T1000 (cell line): Measurements from ENCODE around the gene INO80B.

Experiments used
- DNase-seq: peaks from one replicate; lab custom pipeline; 2025; ENCODE audit warnings: mixed read lengths; lab: John Stamatoyannopoulos, UW

The INO80B gene

DNA sequence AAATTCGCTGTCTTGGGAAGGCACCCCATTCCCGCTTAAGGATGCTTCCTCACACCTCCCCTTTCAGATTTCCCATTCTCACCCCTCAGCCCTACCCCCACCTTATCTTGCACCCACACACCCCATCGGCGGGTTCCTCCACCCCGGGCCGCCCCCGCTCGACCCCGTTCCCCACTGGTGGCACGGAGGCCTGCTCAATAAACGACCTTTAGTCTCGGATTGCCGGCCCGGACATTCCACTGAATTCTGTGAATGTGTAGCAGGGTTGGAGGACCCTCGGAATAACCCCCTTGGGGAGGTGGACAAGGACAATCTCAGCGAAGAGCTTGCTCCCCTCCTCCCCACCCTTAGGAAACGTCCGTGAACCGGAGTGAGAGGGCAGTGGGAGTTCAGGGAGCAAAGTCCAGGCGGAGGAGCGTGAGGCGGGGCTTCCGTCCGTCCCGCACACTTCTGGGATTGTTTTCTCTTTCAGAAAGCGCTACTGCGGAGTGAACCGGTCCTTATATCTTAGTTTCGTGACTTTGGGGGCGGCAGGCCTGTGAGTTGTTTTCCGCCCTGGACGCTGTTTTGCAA lies 47.3 kb downstream of the INO80B start:
- no peak for DNase-seq

DNA sequence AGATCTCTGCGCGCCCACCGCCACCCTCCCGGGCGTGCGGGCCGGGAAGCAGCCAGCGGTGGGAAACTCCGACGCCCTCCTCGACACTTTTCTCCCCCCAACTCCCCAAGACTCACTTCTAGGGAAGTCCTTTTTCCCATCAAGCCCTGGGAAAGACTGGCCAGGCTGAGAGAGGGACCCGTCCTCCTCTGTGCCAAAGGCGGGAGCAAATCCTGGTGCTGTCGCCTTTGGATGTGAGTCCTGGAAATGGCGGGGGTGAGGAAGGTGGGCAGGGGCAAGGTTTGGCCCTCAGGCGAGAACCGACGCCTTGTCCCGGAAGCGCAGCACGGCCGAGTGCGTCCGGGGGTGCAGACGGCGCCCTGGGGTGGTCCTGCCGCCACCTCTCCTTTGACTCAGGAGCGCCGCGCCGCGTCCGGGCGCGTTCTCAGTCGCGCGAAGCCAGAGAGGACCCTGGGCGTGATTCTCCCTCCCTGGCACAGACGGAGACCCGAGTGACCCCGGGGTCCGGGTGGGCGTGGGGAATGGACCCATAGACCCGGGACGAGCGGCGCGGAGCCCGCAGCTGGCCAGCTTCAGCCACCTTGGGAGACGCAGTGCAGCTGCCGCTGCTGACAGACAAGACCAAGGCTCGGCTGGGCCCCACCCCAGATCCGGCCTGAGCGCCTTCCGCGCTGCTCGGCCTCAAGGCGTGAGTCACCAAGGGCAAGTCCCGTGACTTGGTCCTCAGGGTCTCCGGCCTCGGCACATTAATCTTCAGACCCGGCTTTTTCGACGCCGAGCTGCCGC lies 48.0 kb downstream of the INO80B start:
- no peak for DNase-seq

DNA sequence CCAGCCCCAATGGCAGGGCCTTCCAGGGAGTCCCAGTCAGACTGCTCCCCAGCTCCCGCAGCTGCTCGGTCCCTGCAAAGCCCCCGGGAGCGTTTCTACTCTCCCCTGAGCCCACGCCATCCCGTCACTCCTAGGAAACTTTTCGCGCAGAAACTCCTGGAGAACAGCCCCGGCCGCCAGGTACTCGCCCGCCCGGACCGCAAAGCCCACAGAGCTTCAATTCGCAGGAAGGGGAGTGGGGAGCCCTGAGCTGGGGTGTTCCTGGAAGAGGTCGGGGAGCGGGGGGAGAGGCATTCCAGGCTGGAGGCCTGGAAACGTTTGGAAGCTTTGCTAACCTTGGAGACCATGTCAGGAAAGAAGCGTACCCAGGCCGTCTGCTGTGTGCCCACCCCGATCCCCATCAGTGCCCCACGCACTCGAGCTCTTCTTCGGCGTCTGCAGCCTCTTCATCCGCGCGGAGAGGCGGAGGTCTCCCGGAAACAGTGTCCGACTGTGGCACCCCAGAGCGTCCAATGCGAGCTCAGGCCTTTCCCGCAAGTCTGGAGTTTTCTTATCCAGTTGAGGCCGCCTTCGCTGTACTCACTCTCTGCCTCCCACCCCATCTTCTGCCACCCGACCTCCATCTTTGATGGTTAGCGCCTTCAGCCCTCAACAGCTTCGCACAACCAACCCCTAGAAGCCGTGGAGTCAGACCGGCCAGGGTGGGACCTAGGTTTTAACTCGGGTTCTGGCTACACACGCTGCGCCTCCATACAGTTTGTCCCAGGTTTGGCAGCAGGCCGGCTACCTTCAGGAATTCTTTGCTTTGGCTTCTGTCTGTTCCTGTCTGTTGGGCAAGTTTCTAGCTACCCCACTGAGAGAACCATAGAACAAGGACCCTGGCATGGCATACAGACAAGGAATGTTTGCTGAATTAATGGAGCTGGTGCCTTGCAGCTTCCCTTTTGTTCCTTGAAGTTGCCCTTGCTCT lies 48.9 kb downstream of the INO80B start:
- no peak for DNase-seq

DNA sequence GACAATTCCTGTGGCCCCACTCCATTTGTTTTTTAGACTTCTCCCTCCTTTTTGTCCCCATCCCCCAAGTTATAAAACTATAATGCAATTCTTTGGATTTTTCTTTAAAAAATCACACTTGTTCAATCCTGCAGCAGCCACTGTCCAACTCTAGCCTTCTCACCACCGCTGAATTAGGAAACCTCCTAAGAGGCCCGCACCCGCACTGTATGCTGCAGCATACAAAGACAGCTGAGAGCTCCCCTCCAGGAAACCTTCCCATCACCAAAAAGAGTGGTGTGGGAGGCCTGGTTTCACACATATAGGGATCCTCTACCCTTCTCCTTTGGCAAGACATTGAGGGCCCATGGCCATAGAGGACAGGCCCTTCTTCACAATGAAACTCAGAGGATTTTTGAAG lies 49.7 kb downstream of the INO80B start:
- no peak for DNase-seq

DNA sequence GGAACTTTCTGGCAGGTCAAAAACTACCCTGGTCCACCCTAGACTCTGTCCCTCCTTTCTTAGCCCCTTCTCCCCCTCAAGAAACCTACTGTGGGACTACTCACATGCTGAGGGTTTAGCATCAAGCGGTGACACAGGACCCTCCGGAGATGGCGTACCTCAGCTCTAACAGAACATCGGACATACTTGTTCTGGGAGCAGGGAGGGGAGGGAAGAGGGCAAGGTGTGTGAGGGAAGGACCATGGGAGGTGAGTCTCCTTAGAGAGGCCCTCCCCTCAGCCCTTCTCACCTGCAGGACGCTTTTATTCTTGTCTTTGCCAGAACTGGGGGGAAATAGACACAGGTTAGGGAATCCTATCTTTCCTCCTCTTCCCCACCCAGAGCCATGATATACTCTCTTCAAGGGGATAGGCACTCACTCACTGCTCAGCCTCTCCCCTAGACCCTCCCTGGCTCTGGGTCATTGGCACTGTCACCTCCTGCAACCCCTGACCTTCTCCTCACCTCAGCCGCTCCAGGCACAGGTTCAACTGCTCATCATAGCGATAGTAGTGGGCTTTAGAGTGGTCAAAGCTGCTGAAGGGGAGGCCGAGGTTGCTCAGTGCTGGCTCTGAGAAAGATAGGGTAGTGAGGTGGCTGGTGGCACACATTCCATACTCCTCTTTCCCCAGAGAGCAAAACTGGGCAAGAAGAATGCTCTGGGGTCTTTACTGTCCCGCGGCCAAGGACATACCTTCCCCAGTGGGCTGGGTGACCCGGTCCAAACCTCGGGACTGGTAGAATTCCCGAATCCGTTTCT lies 50.8 kb downstream of the INO80B start:
- DNase-seq, result no peak

DNA sequence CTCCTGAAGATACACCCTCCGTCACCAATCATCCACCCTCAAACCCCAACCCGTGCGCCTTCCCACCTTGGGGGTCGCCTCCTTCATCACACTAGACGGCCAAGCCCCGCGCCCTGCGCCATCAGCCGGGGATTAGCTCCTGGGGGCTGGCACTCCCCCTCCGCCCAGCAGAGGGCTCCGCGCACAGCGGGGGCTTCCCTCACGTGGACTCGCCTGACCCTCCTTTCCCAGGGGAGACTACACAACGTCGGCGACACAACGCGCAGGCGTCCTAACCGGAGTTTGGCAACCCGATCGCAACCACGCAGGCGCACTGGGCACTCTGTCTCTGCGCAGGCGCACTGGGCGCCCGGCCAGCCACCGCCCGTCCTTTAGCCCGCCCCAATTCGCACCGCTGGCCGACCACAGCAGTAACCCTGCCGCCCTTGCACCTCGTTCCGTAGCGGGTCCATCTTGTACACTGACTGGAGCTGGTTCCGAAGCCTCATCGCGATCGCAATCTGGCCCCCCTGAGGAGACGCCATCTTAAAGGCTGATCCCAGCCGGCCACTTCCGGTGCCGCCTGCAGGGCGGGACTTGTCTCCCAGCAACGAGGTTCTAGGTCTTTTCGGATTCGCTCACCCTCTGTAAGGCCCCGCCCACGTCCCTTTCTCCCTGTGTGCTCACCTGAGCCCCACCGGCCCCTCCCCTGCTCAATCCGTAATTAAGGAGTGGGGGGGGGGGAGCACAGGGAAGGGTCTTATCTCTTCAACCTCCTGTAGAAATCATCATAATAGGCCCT lies 52.4 kb downstream of the INO80B start, which contains the start of gene PCGF1:
Gene PCGF1 (minus strand): TSS at position 551 of the 781 bp plus-strand sequence. CDS start 27 bp downstream, at position 524.
- peak; percentile 96 for DNase-seq
